ENCODE measurements around the gene TMEM151B. TPM values are rescaled to one million over a fixed set of nuclear protein-coding genes. Genes with fewer than 3 reads are reported as not detected.

TMEM151B gene
- total RNA-seq, 1 experiment from 2014 or later = not detected

- no peak overlapping the region for H2AFZ ChIP-seq (ENCODE audit: low read length)
- CTCF ChIA-PET = no interaction called here
- H3F3A ChIP-seq (ENCODE audit: low read length, unreplicated experiment) = no peaks in the 10 kb centered on the region
- no peaks in the 10 kb centered on the region for H3K4me1 ChIP-seq (ENCODE audit: insufficient read depth, low read length)
- ATAC-seq (no peak), DNase-seq (no peak)
- intact Hi-C loops (cut with micrococcal nuclease) = loop anchor here (5.0 kb wide), 1 partner anchor 37 kb away; the partner anchor contains the start of gene NFKBIE
- no peaks in the 10 kb centered on the region for H3K9me3 ChIP-seq (ENCODE audit: low read length)
- no peak for TF ChIP-seq CTCF (conservative IDR thresholded peaks at IDR 0.05; ENCODE audit: low read depth, low read length)
- no peak for TF ChIP-seq EZH2phosphoT487 (IDR thresholded peaks at IDR 0.05; ENCODE audit: borderline replicate concordance, low read length)
- no peak for TF ChIP-seq EZH2 (IDR thresholded peaks at IDR 0.05; ENCODE audit: low read length, unreplicated experiment)
- H3K27ac ChIP-seq (ENCODE audit: low read length) = no peak overlapping the region
- no peak overlapping the region for H3K9ac ChIP-seq (ENCODE audit: low read length)
- H3K4me2 ChIP-seq (ENCODE audit: low read length) = no peak overlapping the region
- H3K4me3 ChIP-seq (ENCODE audit: low read length) = no peak overlapping the region
- no peaks in the 10 kb centered on the region for H3K9me2 ChIP-seq (replicated peaks; ENCODE audit: low read length)
- POLR2A ChIA-PET (ENCODE audit: unreplicated experiment) = no interaction called here
- H3K36me3 ChIP-seq (ENCODE audit: low read depth, low read length) = peaks cover 35% of the 10 kb centered on the region
- H4K20me1 ChIP-seq (ENCODE audit: low read length) = no peaks in the 10 kb centered on the region
- BruUV-seq (replicated peaks) = no TSS peak
- H3K27me3 ChIP-seq (ENCODE audit: low read length) = no peaks in the 10 kb centered on the region
- no peaks in the 10 kb centered on the region for H3K79me2 ChIP-seq (ENCODE audit: low read length)
Measured at GRCh38 chr6:44303842-44304241, 33.6 kb downstream of the TMEM151B start.

GRCh38 chr6:44304282-44305199 lies 34.3 kb downstream of the TMEM151B start:
- ATAC-seq (peak; percentile 62), DNase-seq (peak; percentile 35)
- CTCF ChIA-PET = no interaction called here
- Histone ChIP-seq H3K4me2 (ENCODE audit: low read length) (no peak overlapping the region), H3K27me3 (ENCODE audit: low read length) (no peaks in the 10 kb centered on the region), H3K9me3 (ENCODE audit: low read length) (no peaks in the 10 kb centered on the region), H3K4me3 (ENCODE audit: low read length) (no peak overlapping the region), H3K27ac (ENCODE audit: low read length) (no peak overlapping the region), H3F3A (ENCODE audit: low read length, unreplicated experiment) (no peaks in the 10 kb centered on the region), H3K4me1 (ENCODE audit: insufficient read depth, low read length) (no peaks in the 10 kb centered on the region), H3K36me3 (ENCODE audit: low read depth, low read length) (peaks cover 41% of the 10 kb centered on the region), H3K79me2 (ENCODE audit: low read length) (no peaks in the 10 kb centered on the region), H2AFZ (ENCODE audit: low read length) (no peak overlapping the region), H3K9ac (ENCODE audit: low read length) (no peak overlapping the region), H3K9me2 (replicated peaks; ENCODE audit: low read length) (no peaks in the 10 kb centered on the region), H4K20me1 (ENCODE audit: low read length) (no peaks in the 10 kb centered on the region)
- POLR2A ChIA-PET (ENCODE audit: unreplicated experiment) = no interaction called here
- intact Hi-C loops (cut with micrococcal nuclease) = loop anchor here (5.0 kb wide), 1 partner anchor 37 kb away; the partner anchor contains the start of gene NFKBIE
- no TSS peak for BruUV-seq (replicated peaks)
- TF ChIP-seq CTCF (conservative IDR thresholded peaks at IDR 0.05; ENCODE audit: low read depth, low read length) = peak; percentile 77
- no peak for TF ChIP-seq EZH2 (IDR thresholded peaks at IDR 0.05; ENCODE audit: low read length, unreplicated experiment)
- no peak for TF ChIP-seq EZH2phosphoT487 (IDR thresholded peaks at IDR 0.05; ENCODE audit: borderline replicate concordance, low read length)

GRCh38 chr6:44305200-44305725 lies 35.0 kb downstream of the TMEM151B start:
- no peak overlapping the region for H3K4me2 ChIP-seq (ENCODE audit: low read length)
- no peak for DNase-seq
- H3K9me3 ChIP-seq (ENCODE audit: low read length) = no peaks in the 10 kb centered on the region
- H3K4me1 ChIP-seq (ENCODE audit: insufficient read depth, low read length) = no peaks in the 10 kb centered on the region
- no peak overlapping the region for H2AFZ ChIP-seq (ENCODE audit: low read length)
- intact Hi-C loops (cut with micrococcal nuclease) = no loop called here
- no peaks in the 10 kb centered on the region for H3K79me2 ChIP-seq (ENCODE audit: low read length)
- ChIA-PET CTCF (no interaction called here), POLR2A (ENCODE audit: unreplicated experiment) (no interaction called here)
- no peaks in the 10 kb centered on the region for H3F3A ChIP-seq (ENCODE audit: low read length, unreplicated experiment)
- H3K27ac ChIP-seq (ENCODE audit: low read length) = no peak overlapping the region
- no peak overlapping the region for H3K4me3 ChIP-seq (ENCODE audit: low read length)
- no peaks in the 10 kb centered on the region for H3K27me3 ChIP-seq (ENCODE audit: low read length)
- H4K20me1 ChIP-seq (ENCODE audit: low read length) = no peaks in the 10 kb centered on the region
- ATAC-seq = no peak
- BruUV-seq (replicated peaks) = no TSS peak
- no peaks in the 10 kb centered on the region for H3K9me2 ChIP-seq (replicated peaks; ENCODE audit: low read length)
- no peak overlapping the region for H3K9ac ChIP-seq (ENCODE audit: low read length)
- TF ChIP-seq CTCF (conservative IDR thresholded peaks at IDR 0.05; ENCODE audit: low read depth, low read length) (no peak), EZH2 (IDR thresholded peaks at IDR 0.05; ENCODE audit: low read length, unreplicated experiment) (no peak), EZH2phosphoT487 (IDR thresholded peaks at IDR 0.05; ENCODE audit: borderline replicate concordance, low read length) (no peak)
- H3K36me3 ChIP-seq (ENCODE audit: low read depth, low read length) = peaks cover 46% of the 10 kb centered on the region

Data from PC-3 (cell line).